Panc1 (cell line): ENCODE measurements around the gene BIRC7. TPM values are rescaled to one million over a fixed set of nuclear protein-coding genes. Genes with fewer than 3 reads are reported as not detected.

Experiments
- ATAC-seq: fragments of 200-7000 bp; cut with Tn5 transposase; 2 replicates; pipeline ENCODE4 v1.9.1; 2020; ENCODE audit warnings: mild to moderate bottlenecking, moderate library complexity
- BruUV-seq: library from RNA; stranded (reverse); fragments of 400-500 nt; replicated peaks from 2 replicates; lab custom pipeline; 2021; lab: Mats Ljungman, UMichigan
- CTCF ChIA-PET: fragments of 300-600 bp; sonication (Branson Sonifier 250); formaldehyde crosslinking; loops from one replicate; lab custom pipeline; 2022; ENCODE audit warnings: antibody characterized with exemption; lab: Charles Lee
- POLR2A ChIA-PET: fragments of 300-600 bp; sonication (Branson Sonifier 250); formaldehyde crosslinking; loops from one replicate; lab custom pipeline; 2022; ENCODE audit warnings: antibody characterized with exemption; lab: Charles Lee
- DNase-seq: peaks from one replicate; pipeline ENCODE4 v3.0.0-alpha.2; 2010; ENCODE audit warnings: low read depth, low spot score
- H3K27ac ChIP-seq: 2 replicates; pipeline ENCODE4 v1.5.1; 2011; ENCODE audit warnings: mild to moderate bottlenecking, low read length, inconsistent platforms
- H3K27me3 ChIP-seq: fragments of 200-500 bp; sonication (Bioruptor generic); 2 replicates; pipeline ENCODE4 v1.6.0; 2014; ENCODE audit warnings: low read length, inconsistent platforms; ENCODE audit not compliant: control insufficient read depth, insufficient read depth
- H3K36me3 ChIP-seq: fragments of 200-500 bp; sonication (Bioruptor generic); 2 replicates; pipeline ENCODE4 v1.5.1; 2014; ENCODE audit warnings: inconsistent platforms, mild to moderate bottlenecking, low read length, moderate library complexity; ENCODE audit not compliant: control insufficient read depth, insufficient read depth
- H3K4me1 ChIP-seq: 2 replicates; pipeline ENCODE4 v1.5.1; 2011; ENCODE audit warnings: inconsistent platforms, mild to moderate bottlenecking, low read length, moderate library complexity; ENCODE audit not compliant: control insufficient read depth, insufficient read depth
- H3K4me3 ChIP-seq, 2 experiments: 2 replicates each; pipeline ENCODE4 v1.5.1; 2011 to 2012; ENCODE audit warnings: low read depth in 2 of 2, low read length in 2 of 2, mild to moderate bottlenecking in 2 of 2, inconsistent platforms in 1 of 2, moderate library complexity in 1 of 2
- H3K9me3 ChIP-seq: fragments of 200-500 bp; sonication (Bioruptor generic); 2 replicates; pipeline ENCODE4 v1.5.1; 2014; ENCODE audit warnings: low read depth, mild to moderate bottlenecking, inconsistent platforms, low read length, moderate library complexity; ENCODE audit not compliant: control insufficient read depth, insufficient read depth
- CTCF ChIP-seq: fragments of 450-650 bp; IDR thresholded peaks from 2 replicates; pipeline ENCODE4 v1.5.1; 2017; ENCODE audit warnings: mild to moderate bottlenecking
- POLR2AphosphoS5 ChIP-seq: IDR thresholded peaks from 2 replicates; pipeline ENCODE4 v1.6.1; 2012; ENCODE audit warnings: mild to moderate bottlenecking, low read depth, low read length, moderate library complexity
- REST ChIP-seq, 2 experiments: IDR thresholded peaks; 2 replicates each; pipeline ENCODE4 v1.6.1; 2011 to 2012; ENCODE audit warnings: low read depth in 2 of 2, control low read depth in 1 of 2, low read length in 1 of 2, mild to moderate bottlenecking in 1 of 2, moderate library complexity in 1 of 2; ENCODE audit not compliant: insufficient read depth in 1 of 2
- SIN3A ChIP-seq: IDR thresholded peaks from 2 replicates; pipeline ENCODE4 v1.6.1; 2012; ENCODE audit warnings: low read depth, mild to moderate bottlenecking, low read length, moderate library complexity, borderline replicate concordance; ENCODE audit not compliant: insufficient read depth
- TCF7L2 ChIP-seq: IDR thresholded peaks from 2 replicates; pipeline ENCODE4 v1.6.1; 2011; ENCODE audit warnings: mild to moderate bottlenecking, low read depth, low read length, inconsistent platforms
- in situ Hi-C: cut with HindIII; loops from 2 replicates; pipeline ENCODE4 v1.10.0; 2016; ENCODE audit warnings: low sequenced_read_pairs, low pct_unique_long_range_greater_than_20kb
- intact Hi-C: fragments of 100-400 bp; cut with micrococcal nuclease; formaldehyde crosslinking; loops from one replicate; pipeline ENCODE4 v1.10.0; 2022; ENCODE audit not compliant: unreplicated experiment
- total RNA-seq: library from RNA; stranded (reverse); gene quantifications from one replicate; pipeline ENCODE4 v1.2.1, GENCODE V29; 2021; ENCODE audit not compliant: unreplicated experiment

The BIRC7 gene
- total RNA-seq, 1 experiment from 2014 or later: 9.0 TPM

GRCh38 chr20:63278661-63279060, 43.0 kb downstream of the BIRC7 start:
- BruUV-seq: no TSS peak
- in situ Hi-C loops: loop anchor here (5.0 to 25.0 kb wide), 2 partner anchors 56 to 109 kb away; no protein-coding TSS in a partner anchor
- intact Hi-C loops: no loop called here

GRCh38 chr20:63279931-63280330, 44.2 kb downstream of the BIRC7 start:
- intact Hi-C loops: no loop called here
- Histone ChIP-seq H3K27me3 (no peaks in the 10 kb centered on the region), H3K27ac (no peak overlapping the region), H3K9me3 (no peaks in the 10 kb centered on the region), H3K4me1 (no peaks in the 10 kb centered on the region; the same call in 1 of the 2 replicates), H3K4me3 (no peak overlapping the region), H3K36me3 (no peaks in the 10 kb centered on the region; the same call in none of the 2 replicates)
- ChIA-PET POLR2A (no interaction called here), CTCF (interaction anchor here (0.6 to 1.8 kb wide), 2 partner anchors 17 to 56 kb away, joined by 5 to 6 read pairs; no protein-coding TSS in a partner anchor)
- no peak for ATAC-seq
- TF ChIP-seq TCF7L2 (no peak), REST (IDR thresholded peaks at IDR 0.05; ENCODE audit: insufficient read depth in 1 of 2, low read depth in 2 of 2, low read length in 1 of 2) (no peak), CTCF (no peak), SIN3A (no peak), POLR2AphosphoS5 (no peak)
- no TSS peak for BruUV-seq
- no peak for DNase-seq
- in situ Hi-C loops: loop anchor here (5.0 to 25.0 kb wide), 2 partner anchors 58 to 107 kb away; no protein-coding TSS in a partner anchor

More at GRCh38 chr20:63278661-63279060, 43.0 kb downstream of the BIRC7 start:
- Histone ChIP-seq H3K36me3 (no peaks in the 10 kb centered on the region; the same call in none of the 2 replicates), H3K4me1 (peaks cover 11% of the 10 kb centered on the region), H3K9me3 (no peaks in the 10 kb centered on the region), H3K4me3 (no peak overlapping the region), H3K27ac (no peak overlapping the region), H3K27me3 (no peaks in the 10 kb centered on the region)
- DNase-seq: no peak
- no peak for ATAC-seq
- no peak for TF ChIP-seq REST (IDR thresholded peaks at IDR 0.05; ENCODE audit: insufficient read depth in 1 of 2, low read depth in 2 of 2, low read length in 1 of 2)
- TF ChIP-seq CTCF: no peak
- TF ChIP-seq SIN3A: no peak
- TF ChIP-seq TCF7L2: no peak
- no peak for TF ChIP-seq POLR2AphosphoS5
- ChIA-PET CTCF (no interaction called here), POLR2A (no interaction called here)
